Natural killer cell (primary cell): ENCODE results near the gene MICU2. TPM values are rescaled to one million over a fixed set of nuclear protein-coding genes. Genes with fewer than 3 reads are reported as not detected.

Experiments used
- ATAC-seq, 3 donors: fragments of 150-1000 bp in 2 of 3; fragments of 200-7000 bp in 1 of 3; cut with Tn5 transposase; 1 replicate in 1 of 3; 2 replicates in 2 of 3; pipeline ENCODE4 v1.10.0; 2021; ENCODE audit warnings: mild to moderate bottlenecking in 2 of 3, moderate library complexity in 2 of 3
- DNase-seq, 2 donors: peaks; one replicate each; pipeline versions ENCODE4 v3.0.0 to v3.0.0-alpha.2; 2013 to 2021; ENCODE audit warnings: mixed read lengths in 1 of 2
- H3K27ac ChIP-seq: one replicate; pipeline ENCODE4 v1.5.1; 2013; ENCODE audit warnings: mild to moderate bottlenecking, low read length
- H3K27me3 ChIP-seq: one replicate; pipeline ENCODE4 v1.6.1; 2013; ENCODE audit warnings: low read length; ENCODE audit not compliant: control insufficient read depth, insufficient read depth
- H3K36me3 ChIP-seq: one replicate; pipeline ENCODE4 v1.6.1; 2013; ENCODE audit warnings: low read length; ENCODE audit not compliant: control insufficient read depth, insufficient read depth
- H3K4me1 ChIP-seq: one replicate; pipeline ENCODE4 v1.6.1; 2013; ENCODE audit warnings: low read length; ENCODE audit not compliant: control insufficient read depth, insufficient read depth
- H3K4me3 ChIP-seq: one replicate; pipeline ENCODE4 v1.5.1; 2013; ENCODE audit warnings: low read length
- H3K9me3 ChIP-seq: one replicate; pipeline ENCODE4 v1.6.1; 2013; ENCODE audit warnings: low read length; ENCODE audit not compliant: control insufficient read depth, insufficient read depth
- H3K27ac Mint-ChIP-seq, 2 donors: one replicate each; pipeline ENCODE4 v1.8.0; 2022; ENCODE audit warnings: mild to moderate bottlenecking in 2 of 2, mixed read lengths in 2 of 2, moderate library complexity in 1 of 2
- H3K27me3 Mint-ChIP-seq, 2 donors: one replicate each; pipeline ENCODE4 v1.8.0; 2022; ENCODE audit warnings: low read depth in 2 of 2, mixed read lengths in 2 of 2
- H3K36me3 Mint-ChIP-seq: one replicate; pipeline ENCODE4 v1.8.0; 2022; ENCODE audit warnings: mixed read lengths
- H3K4me1 Mint-ChIP-seq, 2 donors: one replicate each; pipeline ENCODE4 v1.8.0; 2022; ENCODE audit warnings: mixed read lengths in 2 of 2
- H3K4me3 Mint-ChIP-seq: one replicate; pipeline ENCODE4 v1.8.0; 2022; ENCODE audit warnings: mild to moderate bottlenecking, moderate library complexity, mixed read lengths
- H3K9me3 Mint-ChIP-seq, 2 donors: one replicate each; pipeline ENCODE4 v1.8.0; 2022; ENCODE audit warnings: mixed read lengths in 2 of 2
- WGBS: methylation state at CpG from one replicate; pipeline ENCODE4 v1.1.7; 2013; ENCODE audit warnings: missing lambda C conversion rate; ENCODE audit not compliant: insufficient coverage; 5-methylcytosine and 5-hydroxymethylcytosine counted together
- intact Hi-C: fragments of 100-400 bp; cut with micrococcal nuclease; formaldehyde crosslinking; loops from one replicate; pipeline ENCODE4 v1.14.2; 2022
- total RNA-seq, 4 donors: library from RNA; stranded (reverse); fragments of 120-200 nt in 1 of 4; gene quantifications; one replicate each; pipeline versions ENCODE4 v1.2.3 to v1.2.4, GENCODE V29; 2013 to 2022
- TF ChIP-seq, protein P1 (sequence below): fragments of 200-600 bp; IDR thresholded peaks from one replicate; pipeline ENCODE4 v1.8.0; 2022; ENCODE audit warnings: antibody characterized with exemption

MICU2 gene
- total RNA-seq, 3 donors from 2014 or later (not counting 1 experiment from before 2014, with no cell fraction given) = 40.2 to 47.1 (median 41.4) TPM

DNA sequence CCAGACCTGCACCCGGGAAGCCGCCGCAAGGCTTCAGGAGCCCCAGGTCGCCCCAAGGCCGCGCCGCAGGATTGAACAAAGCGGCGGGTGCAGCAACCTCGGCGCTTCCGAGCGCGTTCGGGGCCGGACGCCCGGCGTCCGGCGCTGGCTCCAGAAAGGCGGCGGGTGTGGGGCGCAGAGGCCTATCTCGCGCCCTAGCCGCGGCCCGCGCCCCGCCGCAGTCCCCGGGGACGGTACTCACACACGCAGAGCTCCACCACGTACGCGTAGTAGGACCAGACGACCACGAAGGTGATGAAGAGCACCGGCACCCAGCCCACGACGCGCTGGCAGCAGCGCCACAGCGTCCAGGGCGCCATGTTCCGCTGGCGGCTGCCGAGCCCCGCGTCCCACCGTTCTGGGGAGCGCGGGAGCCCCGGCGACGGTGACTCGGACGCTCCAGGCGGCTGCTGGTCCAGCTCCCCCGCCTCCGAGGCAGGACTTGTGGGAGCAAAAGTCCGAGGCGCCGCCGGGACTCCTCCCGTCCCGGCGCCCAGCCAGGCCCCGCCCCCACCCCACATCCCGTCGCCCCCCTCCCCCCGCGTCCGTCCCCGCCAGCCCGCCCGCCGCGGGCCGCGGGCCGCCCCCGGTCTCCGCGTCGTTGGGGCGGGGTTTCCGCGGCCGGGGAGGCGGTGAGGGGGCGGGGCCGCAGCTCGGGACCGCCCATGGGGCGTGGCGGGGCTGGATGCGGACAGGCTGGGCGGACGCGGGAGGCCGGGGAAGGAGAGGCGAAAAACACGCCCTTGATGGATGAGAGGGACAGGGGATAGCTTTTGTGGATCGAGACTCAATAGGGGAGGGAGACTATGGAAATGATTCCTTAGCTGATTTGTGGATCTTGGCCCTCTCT is 144.9 kb downstream of the MICU2 start, which contains the start of gene ZDHHC20:
TSS of gene ZDHHC20 (minus strand) at position 491 of the 889 bp plus-strand sequence. CDS start at position 359, 132 bp downstream.
- Mint-ChIP-seq H3K4me3 (peak within 1 kb of the TSS; percentile 94), H3K36me3 (no peaks in the 10 kb centered on the region), H3K9me3 (no peaks in the 10 kb centered on the region), H3K27ac (peak within 1 kb of the TSS; percentile 88 to 91), H3K27me3 (no peaks in the 10 kb centered on the region), H3K4me1 (peaks cover 34 to 39% of the 10 kb centered on the region in 2 donors)
- intact Hi-C loops = loop anchor here (1.0 to 2.0 kb wide), 3 partner anchors 16 to 161 kb away; no protein-coding TSS in a partner anchor
- Histone ChIP-seq H3K36me3 (no peaks in the 10 kb centered on the region), H3K27me3 (no peaks in the 10 kb centered on the region), H3K27ac (peak within 1 kb of the TSS; percentile 80), H3K4me1 (peaks cover 8% of the 10 kb centered on the region), H3K4me3 (peak within 1 kb of the TSS; percentile 65), H3K9me3 (no peaks in the 10 kb centered on the region)
- ATAC-seq = peak; percentile 91 to 97 (median 92)
- peak; percentile 94 to 95 for DNase-seq
- TF ChIP-seq, protein P1, sequence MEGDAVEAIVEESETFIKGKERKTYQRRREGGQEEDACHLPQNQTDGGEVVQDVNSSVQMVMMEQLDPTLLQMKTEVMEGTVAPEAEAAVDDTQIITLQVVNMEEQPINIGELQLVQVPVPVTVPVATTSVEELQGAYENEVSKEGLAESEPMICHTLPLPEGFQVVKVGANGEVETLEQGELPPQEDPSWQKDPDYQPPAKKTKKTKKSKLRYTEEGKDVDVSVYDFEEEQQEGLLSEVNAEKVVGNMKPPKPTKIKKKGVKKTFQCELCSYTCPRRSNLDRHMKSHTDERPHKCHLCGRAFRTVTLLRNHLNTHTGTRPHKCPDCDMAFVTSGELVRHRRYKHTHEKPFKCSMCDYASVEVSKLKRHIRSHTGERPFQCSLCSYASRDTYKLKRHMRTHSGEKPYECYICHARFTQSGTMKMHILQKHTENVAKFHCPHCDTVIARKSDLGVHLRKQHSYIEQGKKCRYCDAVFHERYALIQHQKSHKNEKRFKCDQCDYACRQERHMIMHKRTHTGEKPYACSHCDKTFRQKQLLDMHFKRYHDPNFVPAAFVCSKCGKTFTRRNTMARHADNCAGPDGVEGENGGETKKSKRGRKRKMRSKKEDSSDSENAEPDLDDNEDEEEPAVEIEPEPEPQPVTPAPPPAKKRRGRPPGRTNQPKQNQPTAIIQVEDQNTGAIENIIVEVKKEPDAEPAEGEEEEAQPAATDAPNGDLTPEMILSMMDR = no peak
- under 1% methylated on average over 98 of the region's 107 CpGs for WGBS

DNA sequence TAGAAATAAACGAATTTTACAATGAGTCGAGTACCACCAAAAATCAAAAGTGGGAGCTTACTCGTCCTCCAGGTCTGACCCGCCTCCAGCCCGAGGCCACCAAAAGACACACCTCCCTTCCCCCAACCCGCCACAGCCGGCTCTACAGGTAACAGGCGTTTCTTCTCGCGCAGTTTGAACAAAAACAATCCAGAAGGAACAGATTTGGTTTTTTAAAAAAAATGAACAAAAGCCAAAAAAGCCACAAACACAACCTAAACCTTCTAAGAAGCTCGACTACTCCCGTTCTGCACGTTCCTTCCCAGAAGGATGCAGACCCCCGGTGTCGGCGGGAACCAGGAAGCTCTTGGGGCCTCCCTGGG is 145.5 kb downstream of the MICU2 start:
- peak overlapping the region; percentile 94 for H3K4me3 Mint-ChIP-seq
- ATAC-seq (no peak), DNase-seq (peak in 1 of 2 donors; percentile 62)
- Histone ChIP-seq H3K36me3 (no peaks in the 10 kb centered on the region), H3K9me3 (no peaks in the 10 kb centered on the region), H3K4me3 (peak overlapping the region; percentile 65), H3K4me1 (peaks cover 8% of the 10 kb centered on the region), H3K27me3 (no peaks in the 10 kb centered on the region), H3K27ac (peak overlapping the region; percentile 80)
- H3K4me1 Mint-ChIP-seq = peaks cover 37 to 40% of the 10 kb centered on the region in 2 donors
- no peaks in the 10 kb centered on the region for H3K9me3 Mint-ChIP-seq
- intact Hi-C loops = loop anchor here (1.0 to 2.0 kb wide), 2 partner anchors 16 to 93 kb away; no protein-coding TSS in a partner anchor
- no peaks in the 10 kb centered on the region for H3K27me3 Mint-ChIP-seq
- TF ChIP-seq, protein P1 = no peak
- H3K27ac Mint-ChIP-seq = peak overlapping the region; percentile 88 to 91
- WGBS = under 1% methylated on average over 16 of the region's 16 CpGs
- H3K36me3 Mint-ChIP-seq = no peaks in the 10 kb centered on the region

DNA sequence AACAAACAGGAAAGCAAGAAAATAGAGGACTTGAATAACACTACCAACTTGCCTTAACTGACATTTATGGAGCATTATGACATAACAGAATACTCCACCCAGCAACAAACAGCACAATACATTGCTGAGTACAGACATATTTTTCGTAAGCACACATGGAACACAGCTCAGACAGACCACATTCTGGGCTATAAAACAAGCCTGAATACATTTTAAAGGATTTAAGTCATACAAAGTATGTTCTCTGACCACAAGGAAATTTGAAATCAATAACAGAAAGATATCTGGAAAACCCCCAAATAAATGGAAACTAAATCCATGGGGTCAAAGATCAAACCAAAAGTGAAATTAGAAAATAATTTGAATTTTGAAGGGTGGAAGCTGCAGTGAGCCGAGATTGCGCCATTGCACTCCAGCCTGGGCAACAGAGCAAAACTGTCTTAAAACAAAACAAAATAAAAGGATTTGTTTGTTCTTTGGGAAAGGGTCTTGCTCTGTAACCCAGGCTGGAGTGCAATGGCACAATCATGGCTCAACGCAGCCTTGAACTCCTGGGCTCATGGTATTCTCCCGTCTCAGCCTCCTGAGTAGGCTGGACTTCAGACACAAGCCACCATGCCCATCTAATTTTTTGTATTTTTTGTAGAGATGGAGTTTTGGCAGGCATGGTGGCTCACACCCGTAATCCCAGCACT is 150.4 kb downstream of the MICU2 start:
- intact Hi-C loops = no loop called here
- Mint-ChIP-seq H3K9me3 (peaks cover 4 to 6% of the 10 kb centered on the region in 2 donors), H3K4me1 (peaks cover 59 to 64% of the 10 kb centered on the region in 2 donors), H3K27me3 (no peaks in the 10 kb centered on the region), H3K4me3 (no peak overlapping the region), H3K36me3 (no peaks in the 10 kb centered on the region), H3K27ac (peak overlapping the region; percentile 37 to 54)
- TF ChIP-seq, protein P1 = no peak
- DNase-seq (no peak), ATAC-seq (no peak)
- no peaks in the 10 kb centered on the region for H3K36me3 ChIP-seq
- H3K27me3 ChIP-seq = no peaks in the 10 kb centered on the region
- no peak overlapping the region for H3K4me3 ChIP-seq
- H3K27ac ChIP-seq = no peak overlapping the region
- no peaks in the 10 kb centered on the region for H3K9me3 ChIP-seq
- H3K4me1 ChIP-seq = no peaks in the 10 kb centered on the region
- 92% methylated on average over 6 of the region's 6 CpGs for WGBS
